NCI-H2227 (cell line): Measurements from ENCODE around the gene RNF10.
A peak's percentile ranks its signal among the peaks of the same experiment; 100 is the strongest.
"Not testable (repeated sequence)": the region's sequence is repeated elsewhere in the genome, so short reads cannot be mapped to it uniquely, and the experiment has no call there.

ENCODE experiments used
- DNase-seq: peaks from one replicate; lab custom pipeline; 2025; ENCODE audit not compliant: unreplicated experiment; lab: John Stamatoyannopoulos, UW

RNF10 gene

GRCh38 chr12:120522568-120522967, 11.6 kb upstream of the RNF10 start:
- DNase-seq = no peak

DNA sequence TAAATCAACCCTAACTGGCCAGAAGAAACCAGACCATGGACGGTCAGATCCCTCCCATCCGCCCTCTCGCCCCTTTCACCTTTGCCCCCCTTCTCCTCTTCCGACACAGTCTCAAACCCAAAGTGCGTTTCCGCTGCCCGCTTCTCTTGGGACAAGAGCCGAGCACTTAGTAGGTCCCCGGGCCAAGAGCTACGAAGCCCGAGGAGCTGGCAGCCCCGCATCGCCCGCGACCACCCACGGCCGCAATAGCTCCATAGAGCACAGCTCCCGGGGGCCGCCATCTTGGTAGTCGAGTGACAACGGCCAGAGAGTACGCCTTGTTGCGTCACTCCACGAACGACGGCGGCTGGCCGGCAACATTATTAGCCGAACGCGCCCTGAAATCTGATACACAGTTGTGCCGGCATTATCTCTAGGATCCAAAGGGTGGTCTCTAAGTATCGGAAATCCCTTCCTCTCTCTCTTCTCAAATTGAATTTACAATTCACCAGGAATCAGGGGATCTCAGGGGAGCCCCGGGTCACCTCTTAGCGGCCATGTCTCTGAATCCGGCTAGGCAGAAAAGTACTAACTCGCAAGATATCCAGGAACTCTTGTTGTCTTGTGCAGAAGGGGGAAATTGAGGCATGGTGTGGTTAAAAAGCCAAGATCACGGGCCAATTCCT, 5.2 kb upstream of the RNF10 start, which contains the start of gene COQ5:
COQ5 (minus strand) TSS at position 298 of the 665 bp plus-strand sequence; CDS start at position 281, 17 bp downstream.
- DNase-seq = peak; percentile 93

DNA sequence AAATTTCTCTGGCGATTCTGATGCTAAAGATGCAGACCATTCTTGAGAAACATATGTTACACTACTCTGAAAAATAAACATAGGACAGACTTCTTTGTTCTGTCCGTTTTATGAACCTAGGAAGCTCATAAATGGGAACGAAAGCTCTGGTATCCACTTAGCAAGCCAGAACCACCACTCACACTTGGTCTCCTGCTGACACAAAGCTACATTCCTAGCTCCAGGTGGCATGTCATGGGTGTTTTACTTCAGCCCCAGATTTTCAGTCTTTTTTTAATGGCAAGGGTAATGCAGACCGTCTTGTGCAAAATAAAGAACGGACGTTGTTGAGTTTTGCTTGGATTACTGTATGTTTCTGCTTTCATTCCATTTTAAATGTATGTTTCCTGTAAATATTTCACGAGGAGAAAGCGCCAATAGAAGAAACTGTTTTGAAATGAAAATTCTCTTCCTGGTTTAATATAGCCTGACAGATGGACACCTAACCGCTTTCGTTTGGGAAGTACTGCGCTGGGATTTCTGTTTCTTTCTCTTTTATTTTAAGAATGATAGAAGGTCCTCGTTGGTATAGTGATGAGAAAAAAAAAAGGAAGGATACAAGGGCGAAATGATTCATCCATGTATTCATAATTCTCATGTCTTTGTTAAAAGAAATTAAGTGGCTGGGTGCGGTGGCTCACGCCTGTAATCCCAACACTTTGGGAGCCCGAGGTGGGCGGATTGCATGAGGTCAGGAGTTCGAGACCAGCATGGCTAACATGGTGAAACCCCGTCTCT, 4.3 kb upstream of the RNF10 start:
- DNase-seq = peak; percentile 53

DNA sequence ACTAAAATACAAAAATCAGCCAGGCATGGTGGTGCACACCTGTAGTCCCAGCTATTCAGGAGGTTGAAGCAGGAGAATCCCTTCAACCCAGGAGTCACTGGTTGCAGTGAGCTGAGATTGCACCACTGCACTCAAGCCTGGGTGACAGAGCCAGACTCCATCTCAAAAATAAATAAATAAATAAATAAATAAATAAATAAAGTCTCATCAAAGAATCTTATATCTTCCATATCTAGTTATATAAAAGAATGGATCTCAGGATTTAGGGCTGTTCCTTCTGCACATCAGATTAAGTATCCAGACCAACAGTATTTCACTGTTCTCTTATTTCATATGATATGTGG, 3.8 kb upstream of the RNF10 start:
- DNase-seq = not testable (repeated sequence)

DNA sequence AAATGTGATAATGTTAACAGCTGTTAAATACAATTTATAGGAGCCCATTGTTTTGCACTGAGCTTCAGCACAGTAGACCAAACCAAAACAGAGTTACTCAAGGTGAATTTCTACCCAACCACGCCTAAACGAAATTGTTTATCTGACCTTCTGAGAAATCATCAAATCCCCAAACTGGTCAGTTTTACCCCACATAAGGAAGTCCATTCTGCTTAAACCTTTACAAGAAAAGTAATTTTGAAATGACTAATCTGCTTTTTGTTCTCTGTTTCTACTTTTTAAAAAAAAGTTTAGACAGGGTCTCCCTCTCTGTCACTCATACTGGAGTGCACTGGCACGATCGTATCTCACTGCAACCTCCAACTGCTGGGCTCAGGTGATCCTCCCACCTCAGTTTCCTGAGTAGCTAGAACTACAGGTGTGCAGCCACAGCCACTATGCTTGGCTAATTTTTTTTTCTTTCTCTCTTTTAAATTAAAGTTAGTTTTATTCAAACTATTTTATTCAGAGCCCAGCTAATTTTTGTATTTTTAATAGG, 1.4 kb upstream of the RNF10 start:
- no peak for DNase-seq

- peak; percentile 64 for DNase-seq
These were observed 823 bp downstream of the RNF10 start for GRCh38 chr12:120534703-120535655.

GRCh38 chr12:120536064-120536791, 2.1 kb downstream of the RNF10 start:
- DNase-seq = no peak

DNA sequence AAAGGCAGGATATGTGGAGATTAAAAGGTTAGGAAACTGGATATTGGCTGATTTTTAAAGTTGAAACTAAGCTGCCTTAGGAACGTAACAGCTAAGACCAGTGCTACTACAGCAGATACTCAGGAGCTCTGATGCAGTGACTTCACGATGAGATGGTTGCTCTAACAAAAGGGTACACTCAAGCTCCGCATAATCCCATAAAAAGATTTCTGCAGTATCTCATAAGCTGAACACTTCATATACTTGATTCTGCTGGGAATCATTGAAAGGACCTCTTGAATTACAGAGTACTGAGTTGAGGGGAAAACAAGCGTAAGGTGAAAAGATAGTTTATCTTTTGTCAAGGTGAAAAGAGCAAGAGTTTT, 3.7 kb downstream of the RNF10 start:
- no peak for DNase-seq

DNA sequence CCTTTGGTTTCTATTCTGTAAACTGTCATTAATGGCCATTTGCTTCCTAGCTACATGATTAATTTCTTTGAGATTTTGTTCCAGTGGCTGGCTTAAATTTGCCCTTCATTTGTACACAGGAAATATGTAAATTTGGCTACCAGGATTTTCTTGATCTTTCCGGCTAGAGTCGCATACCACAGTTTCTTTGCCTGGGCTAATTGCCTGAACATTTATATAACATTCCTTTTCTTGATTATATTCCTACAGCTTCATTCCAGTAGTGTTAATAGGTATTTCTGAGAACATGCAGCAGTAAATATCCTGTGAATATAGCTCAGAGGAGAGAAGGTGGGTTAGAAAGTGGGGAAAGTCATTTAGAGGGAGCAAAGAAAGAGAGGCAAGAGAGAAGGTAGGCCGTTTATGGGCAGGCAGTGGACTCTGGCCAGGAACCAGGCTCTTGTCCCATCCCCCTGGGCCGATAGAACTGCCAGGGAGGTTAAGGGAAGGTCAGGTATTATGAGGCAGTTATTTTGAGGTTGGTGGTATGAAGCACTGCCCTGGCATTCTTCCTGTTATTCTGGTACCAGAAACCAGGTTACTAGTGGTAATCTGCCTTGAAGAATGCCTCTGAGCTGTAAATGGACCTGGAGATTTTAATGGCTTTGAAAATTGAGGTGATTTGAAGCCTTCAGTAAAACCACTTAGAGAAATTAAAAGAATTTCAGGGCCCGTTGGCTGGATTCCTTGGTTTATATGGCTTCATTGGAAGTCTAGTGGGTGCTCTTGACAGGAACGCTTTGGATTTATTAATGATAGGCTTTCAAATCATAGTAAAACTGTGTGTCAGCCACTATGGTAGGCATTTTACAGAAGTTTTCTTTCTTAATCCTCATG, 4.4 kb downstream of the RNF10 start:
- no peak for DNase-seq

- DNase-seq = no peak
These were observed 5.1 kb downstream of the RNF10 start for GRCh38 chr12:120539303-120539702.

GRCh38 chr12:120540445-120540844, 6.3 kb downstream of the RNF10 start:
- DNase-seq = no peak

GRCh38 chr12:120542166-120542565, 8.0 kb downstream of the RNF10 start:
- no peak for DNase-seq

DNA sequence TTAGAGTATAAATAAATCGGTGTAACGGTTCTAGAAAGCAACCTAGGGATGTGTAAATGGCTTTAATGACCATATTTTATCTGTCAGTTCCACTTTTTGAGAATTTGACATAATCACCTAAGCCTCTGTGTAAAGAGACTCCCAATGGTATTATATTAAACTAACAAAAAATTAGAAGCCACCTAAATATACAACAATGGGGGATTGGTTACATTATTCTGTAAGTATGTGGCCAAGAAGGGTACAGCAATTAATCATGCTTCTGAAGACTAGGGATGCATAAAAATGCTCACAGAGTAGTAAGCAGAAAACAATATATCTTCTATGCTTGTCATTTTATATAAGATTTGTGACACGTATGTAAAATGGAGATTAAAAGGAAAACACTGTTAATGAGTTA, 10.5 kb downstream of the RNF10 start:
- DNase-seq = no peak

DNA sequence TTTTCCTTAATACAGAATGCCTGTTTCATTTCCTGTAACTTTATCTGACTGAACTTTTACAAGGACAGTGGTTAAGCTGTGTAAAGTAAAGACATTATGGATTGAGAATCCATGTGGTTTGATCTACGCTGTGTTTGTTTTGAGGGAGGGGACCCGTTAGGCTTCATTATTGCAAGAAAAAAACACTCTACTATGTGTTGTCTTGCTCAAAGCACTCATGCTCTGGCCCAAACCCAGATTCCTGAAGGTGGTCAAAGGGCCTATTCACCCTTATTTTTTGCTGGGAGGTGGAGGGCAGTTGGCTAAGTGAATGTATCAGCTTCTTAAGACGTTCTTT, 11.9 kb downstream of the RNF10 start:
- no peak for DNase-seq

GRCh38 chr12:120554678-120555077, 20.5 kb downstream of the RNF10 start:
- DNase-seq = no peak

DNA sequence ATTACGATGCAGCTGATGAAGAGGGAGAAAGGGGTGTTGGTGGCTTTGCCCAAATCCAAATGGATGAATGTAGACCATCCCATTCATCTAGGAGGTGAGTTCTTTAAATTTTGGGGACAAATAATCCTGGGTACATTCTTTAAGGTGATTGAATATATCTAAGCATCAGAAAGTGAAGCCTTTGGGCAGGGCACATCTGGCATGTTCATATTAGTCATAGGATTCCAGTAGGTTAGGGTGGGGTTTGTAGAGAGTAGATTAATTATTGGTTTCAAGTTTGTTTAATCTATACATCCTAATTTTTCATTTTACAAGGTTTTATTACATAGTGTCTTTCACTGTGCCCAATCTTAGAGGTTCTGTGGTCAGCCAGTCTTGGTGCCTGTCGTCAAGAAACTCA, 23.4 kb downstream of the RNF10 start:
- DNase-seq = no peak

GRCh38 chr12:120562906-120563305, 28.8 kb downstream of the RNF10 start:
- DNase-seq = no peak

- no peak for DNase-seq
These were observed 29.3 kb downstream of the RNF10 start for GRCh38 chr12:120563495-120563894.

- DNase-seq = no peak
These were observed 37.1 kb downstream of the RNF10 start for GRCh38 chr12:120571299-120571698.

- no peak for DNase-seq
These were observed 39.4 kb downstream of the RNF10 start for GRCh38 chr12:120573560-120573959.
